KMS-11 (cell line): ENCODE results near the gene NAA10.

Experiments
- H2AFZ ChIP-seq: fragments of 200-600 bp; sonication (generic); 2 replicates; pipeline ENCODE4 v1.6.1; 2016; ENCODE audit warnings: antibody characterized with exemption, mixed run types, low read depth
- H3K27ac ChIP-seq: fragments of 200-600 bp; sonication (generic); 2 replicates; pipeline ENCODE4 v1.6.1; 2016; ENCODE audit warnings: mild to moderate bottlenecking, mixed run types
- H3K27me3 ChIP-seq: fragments of 200-600 bp; sonication (generic); 2 replicates; pipeline ENCODE4 v1.6.1; 2017; ENCODE audit warnings: mild to moderate bottlenecking, low read depth, mixed run types, moderate library complexity; ENCODE audit not compliant: insufficient read depth
- H3K36me3 ChIP-seq: fragments of 200-600 bp; sonication (generic); 2 replicates; pipeline ENCODE4 v1.6.1; 2017; ENCODE audit warnings: mild to moderate bottlenecking, mixed run types; ENCODE audit not compliant: insufficient read depth
- H3K4me1 ChIP-seq: fragments of 200-600 bp; sonication (generic); 2 replicates; pipeline ENCODE4 v1.6.1; 2016; ENCODE audit warnings: mild to moderate bottlenecking, low read depth, mixed run types; ENCODE audit not compliant: poor library complexity, severe bottlenecking
- H3K4me2 ChIP-seq: fragments of 200-600 bp; sonication (generic); 2 replicates; pipeline ENCODE4 v1.7.0; 2016; ENCODE audit warnings: mild to moderate bottlenecking, mixed run types
- H3K4me3 ChIP-seq: fragments of 200-600 bp; sonication (generic); IDR thresholded peaks from 2 replicates; pipeline ENCODE4 v1.6.1; 2017; ENCODE audit warnings: low read depth, low read length, mixed read lengths; ENCODE audit not compliant: insufficient read depth
- H3K79me2 ChIP-seq: fragments of 200-600 bp; sonication (generic); 2 replicates; pipeline ENCODE4 v1.6.1; 2016; ENCODE audit warnings: low read depth, mixed run types; ENCODE audit not compliant: insufficient read depth
- H3K9ac ChIP-seq: fragments of 200-600 bp; sonication (generic); 2 replicates; pipeline ENCODE4 v1.6.1; 2016; ENCODE audit warnings: mild to moderate bottlenecking, mixed run types
- H4K20me1 ChIP-seq: fragments of 200-600 bp; sonication (generic); 2 replicates; pipeline ENCODE4 v1.6.1; 2016; ENCODE audit warnings: mild to moderate bottlenecking, mixed run types; ENCODE audit not compliant: insufficient read depth
- CTCF ChIP-seq: fragments of 200-600 bp; sonication (generic); conservative IDR thresholded peaks from 2 replicates; pipeline ENCODE4 v1.6.1; 2017; ENCODE audit warnings: low read depth, mild to moderate bottlenecking, antibody characterized with exemption, low read length, moderate library complexity, mixed read lengths

NAA10 gene

GRCh38 chrX:153903238-153903980, 31.4 kb downstream of the NAA10 start:
- H2AFZ ChIP-seq: no peak overlapping the region
- TF ChIP-seq CTCF: no peak
- no peak overlapping the region for H3K27ac ChIP-seq
- H3K4me2 ChIP-seq: no peak overlapping the region
- H3K36me3 ChIP-seq: no peaks in the 10 kb centered on the region
- no peaks in the 10 kb centered on the region for H4K20me1 ChIP-seq
- no peaks in the 10 kb centered on the region for H3K79me2 ChIP-seq
- H3K9ac ChIP-seq: no peak overlapping the region
- peaks cover 35% of the 10 kb centered on the region for H3K4me1 ChIP-seq
- H3K27me3 ChIP-seq: no peaks in the 10 kb centered on the region
- no peak overlapping the region for H3K4me3 ChIP-seq

- Histone ChIP-seq H4K20me1 (no peaks in the 10 kb centered on the region), H3K4me3 (no peak overlapping the region), H2AFZ (no peak overlapping the region), H3K27ac (no peak overlapping the region), H3K27me3 (no peaks in the 10 kb centered on the region), H3K4me1 (peaks cover 35% of the 10 kb centered on the region), H3K79me2 (no peaks in the 10 kb centered on the region), H3K9ac (no peak overlapping the region), H3K4me2 (no peak overlapping the region), H3K36me3 (no peaks in the 10 kb centered on the region)
- no peak for TF ChIP-seq CTCF
Measured at GRCh38 chrX:153902385-153902784, 32.5 kb downstream of the NAA10 start.

GRCh38 chrX:153901753-153902140, 33.1 kb downstream of the NAA10 start:
- Histone ChIP-seq H4K20me1 (no peaks in the 10 kb centered on the region), H3K4me1 (peaks cover 35% of the 10 kb centered on the region), H3K9ac (no peak overlapping the region), H3K79me2 (no peaks in the 10 kb centered on the region), H3K4me2 (no peak overlapping the region), H3K27me3 (no peaks in the 10 kb centered on the region), H3K27ac (no peak overlapping the region), H2AFZ (no peak overlapping the region), H3K4me3 (no peak overlapping the region), H3K36me3 (no peaks in the 10 kb centered on the region)
- TF ChIP-seq CTCF: no peak

- H3K79me2 ChIP-seq: no peaks in the 10 kb centered on the region
- TF ChIP-seq CTCF: no peak
- no peak overlapping the region for H2AFZ ChIP-seq
- H3K27ac ChIP-seq: peak overlapping the region; percentile 48
- H3K27me3 ChIP-seq: no peaks in the 10 kb centered on the region
- H3K4me3 ChIP-seq: no peak overlapping the region
- no peaks in the 10 kb centered on the region for H4K20me1 ChIP-seq
- peaks cover 35% of the 10 kb centered on the region for H3K4me1 ChIP-seq
- no peak overlapping the region for H3K9ac ChIP-seq
- H3K4me2 ChIP-seq: peak overlapping the region; percentile 82
- H3K36me3 ChIP-seq: no peaks in the 10 kb centered on the region
Measured at GRCh38 chrX:153900831-153901752, 33.7 kb downstream of the NAA10 start.
